Measurements from ENCODE around the gene MEDAG. TPM values are rescaled to one million over a fixed set of nuclear protein-coding genes. Genes with fewer than 3 reads are reported as not detected.

The MEDAG gene
- total and polyA plus RNA-seq, 11 donors, result 3.8 to 41.9 (median 8.0) TPM

- peaks cover 0 to 12% (median 2%) of the 10 kb centered on the region in 12 donors for H3K4me1 ChIP-seq
- peak within 1 kb of the TSS in 6 of 12 donors; percentile 9 to 40 (median 16) for H3K4me3 ChIP-seq
- intact Hi-C loops (cut with DNase I), result no loop called here
- 23 to 38% (median 26%) methylated on average over 32 of the region's 32 CpGs for WGBS, 4 donors
- no peak for TF ChIP-seq POLR2A (IDR thresholded peaks at IDR 0.05)
- TF ChIP-seq CTCF (IDR thresholded peaks at IDR 0.05), result peak in 1 of 12 donors; percentile 22
- no peaks in the 10 kb centered on the region for H3K36me3 ChIP-seq
- peaks cover 0 to 21% (median 3%) of the 10 kb centered on the region in 9 donors for H3K27me3 ChIP-seq
- peaks cover 0 to under 1% (median 0%) of the 10 kb centered on the region in 12 donors for H3K9me3 ChIP-seq
- peak in 3 of 4 donors; percentile 46 to 74 (median 62) for ATAC-seq
- H3K27ac ChIP-seq, result no peak within 1 kb of the TSS
- peak in 3 of 5 donors; percentile 31 to 62 (median 53) for DNase-seq
Observed at GRCh38 chr13:30932481-30933353, 26.6 kb downstream of the MEDAG start, which contains the start of gene TEX26. TEX26 (plus strand) TSS chr13:30932656; CDS start chr13:30932716, 60 bp downstream.

GRCh38 chr13:30933354-30933670 lies 27.2 kb downstream of the MEDAG start:
- Histone ChIP-seq H3K9me3 (peaks cover 0 to 6% (median 1%) of the 10 kb centered on the region in 12 donors), H3K27ac (no peak overlapping the region), H3K36me3 (no peaks in the 10 kb centered on the region), H3K4me1 (peaks cover 0 to 12% (median 2%) of the 10 kb centered on the region in 12 donors), H3K27me3 (peaks cover 0 to 21% (median 3%) of the 10 kb centered on the region in 9 donors), H3K4me3 (peak overlapping the region in 2 of 12 donors; percentile 16 to 40)
- DNase-seq (no peak), ATAC-seq (peak in 1 of 4 donors; percentile 11)
- TF ChIP-seq POLR2A (IDR thresholded peaks at IDR 0.05) (no peak), CTCF (IDR thresholded peaks at IDR 0.05) (no peak)
- 75 to 86% (median 81%) methylated on average over 3 of the region's 3 CpGs for WGBS, 4 donors
- intact Hi-C loops (cut with DNase I), result no loop called here

GRCh38 chr13:30934381-30934780 lies 28.3 kb downstream of the MEDAG start:
- Histone ChIP-seq H3K4me3 (no peak overlapping the region), H3K9me3 (peaks cover 0 to 13% (median 1%) of the 10 kb centered on the region in 12 donors), H3K36me3 (no peaks in the 10 kb centered on the region), H3K27ac (no peak overlapping the region), H3K4me1 (peaks cover 0 to 12% (median 2%) of the 10 kb centered on the region in 12 donors), H3K27me3 (peaks cover 0 to 21% (median 3%) of the 10 kb centered on the region in 9 donors)
- intact Hi-C loops (cut with DNase I), result no loop called here
- TF ChIP-seq POLR2A (IDR thresholded peaks at IDR 0.05) (no peak), CTCF (IDR thresholded peaks at IDR 0.05) (no peak)
- WGBS, 4 donors, result 57 to 75% (median 68%) methylated on average over 4 to 6 of the region's 6 CpGs
- ATAC-seq, result no peak
- DNase-seq, result no peak

GRCh38 chr13:30934803-30935202 lies 28.7 kb downstream of the MEDAG start:
- intact Hi-C loops (cut with DNase I), result no loop called here
- TF ChIP-seq CTCF (IDR thresholded peaks at IDR 0.05), result no peak
- peak in 1 of 5 donors; percentile 54 for DNase-seq
- H3K4me3 ChIP-seq, result no peak overlapping the region
- H3K27ac ChIP-seq, result no peak overlapping the region
- peaks cover 0 to 21% (median 3%) of the 10 kb centered on the region in 9 donors for H3K27me3 ChIP-seq
- H3K9me3 ChIP-seq, result peaks cover 0 to 13% (median 1%) of the 10 kb centered on the region in 12 donors
- no peak for ATAC-seq
- no peaks in the 10 kb centered on the region for H3K36me3 ChIP-seq
- 90 to 100% (median 93%) methylated on average over 2 to 3 of the region's 3 CpGs; no CpG with 5 or more reads in 1 of the 4 donors for WGBS, 4 donors
- peaks cover 0 to 12% (median 2%) of the 10 kb centered on the region in 12 donors for H3K4me1 ChIP-seq
